H1 (cell line): Measurements from ENCODE around the gene NINJ2.

Experiments
- CEBPB ChIP-seq: IDR thresholded peaks from 2 replicates; pipeline ENCODE4 v1.6.1; 2012; ENCODE audit warnings: low read depth, low read length
- CREB1 ChIP-seq: IDR thresholded peaks from 2 replicates; pipeline ENCODE4 v1.6.1; 2012; ENCODE audit warnings: inconsistent platforms
- CTCF ChIP-seq, 3 experiments: IDR thresholded peaks; 1 replicate in 2 of 3; 2 replicates in 1 of 3; pipeline versions ENCODE4 v1.5.1 to v1.6.1; 2011; ENCODE audit warnings: low read length in 3 of 3, mild to moderate bottlenecking in 3 of 3, inconsistent platforms in 2 of 3, low read depth in 1 of 3, moderate library complexity in 1 of 3; ENCODE audit not compliant: insufficient read depth in 1 of 3; ENCODE audit errors: control extremely low read depth in 1 of 3
- GABPA ChIP-seq: IDR thresholded peaks from 2 replicates; pipeline ENCODE4 v1.6.1; 2011; ENCODE audit warnings: mild to moderate bottlenecking, low read length, moderate library complexity, borderline replicate concordance; ENCODE audit not compliant: insufficient read depth
- RAD21 ChIP-seq, 2 experiments: IDR thresholded peaks in 1 of 2; conservative IDR thresholded peaks in 1 of 2; 2 replicates each; pipeline ENCODE4 v1.6.1; 2011; ENCODE audit warnings: low read depth in 2 of 2, low read length in 2 of 2, improper control_type of control experiment in 1 of 2, inconsistent platforms in 1 of 2, mild to moderate bottlenecking in 1 of 2, moderate library complexity in 1 of 2
- YY1 ChIP-seq: IDR thresholded peaks from 2 replicates; pipeline ENCODE4 v1.6.1; 2011; ENCODE audit warnings: low read depth, mild to moderate bottlenecking, low read length

- TF ChIP-seq CTCF (IDR thresholded peaks at IDR 0.05; ENCODE audit: control extremely low read depth in 1 of 3, insufficient read depth in 1 of 3, low read depth in 1 of 3, low read length in 3 of 3), result no peak
- TF ChIP-seq RAD21 (IDR thresholded peaks at IDR 0.05 in 1 of 2, conservative IDR thresholded peaks at IDR 0.05 in 1 of 2; ENCODE audit: low read depth in 2 of 2, low read length in 2 of 2), result no peak
- TF ChIP-seq CEBPB, result no peak
- TF ChIP-seq CREB1, result no peak
- no peak for TF ChIP-seq YY1
- TF ChIP-seq GABPA, result no peak
Measured at GRCh38 chr12:544941-545635, 118.2 kb downstream of the NINJ2 start.
